Measurements from ENCODE around the gene MIEN1.
A peak's percentile ranks its signal among the peaks of the same experiment; 100 is the strongest.
"Not testable (repeated sequence)": the region's sequence is repeated elsewhere in the genome, so short reads cannot be mapped to it uniquely, and the experiment has no call there.

MIEN1 gene

GRCh38 chr17:39724731-39725130 lies 5.6 kb downstream of the MIEN1 start:
- no peak for DNase-seq
- intact Hi-C loops (cut with DNase I) = no loop called here

GRCh38 chr17:39722965-39723848 lies 7.1 kb downstream of the MIEN1 start:
- DNase-seq = no peak
- intact Hi-C loops (cut with DNase I) = no loop called here

GRCh38 chr17:39722104-39722503 lies 8.2 kb downstream of the MIEN1 start:
- intact Hi-C loops (cut with DNase I) = no loop called here
- DNase-seq = no peak

- peak in 38 of 42 donors; percentile 28 to 91 (median 69) for DNase-seq
- intact Hi-C loops (cut with DNase I) = no loop called here
Measured at GRCh38 chr17:39719563-39720355, 10.6 kb downstream of the MIEN1 start.

- intact Hi-C loops (cut with DNase I) = no loop called here
- DNase-seq = peak in 2 of 42 donors; percentile 35 to 49
Measured at GRCh38 chr17:39717660-39718059, 12.7 kb downstream of the MIEN1 start.

GRCh38 chr17:39716879-39717536 lies 13.3 kb downstream of the MIEN1 start:
- intact Hi-C loops (cut with DNase I) = no loop called here
- DNase-seq = peak in 3 of 42 donors; percentile 28 to 51 (median 40)

- intact Hi-C loops (cut with DNase I) = no loop called here
- DNase-seq = no peak
Measured at GRCh38 chr17:39716073-39716818, 14.1 kb downstream of the MIEN1 start.

GRCh38 chr17:39715375-39716072 lies 14.8 kb downstream of the MIEN1 start:
- no peak for DNase-seq
- intact Hi-C loops (cut with DNase I) = no loop called here

GRCh38 chr17:39714234-39714633 lies 16.1 kb downstream of the MIEN1 start:
- intact Hi-C loops (cut with DNase I) = no loop called here

GRCh38 chr17:39711851-39712250 lies 18.5 kb downstream of the MIEN1 start:
- intact Hi-C loops (cut with DNase I) = no loop called here
- DNase-seq = no peak

More at GRCh38 chr17:39714234-39714633, 16.1 kb downstream of the MIEN1 start:
- DNase-seq = no peak

- DNase-seq; intact Hi-C loops (cut with DNase I): not testable (repeated sequence)
Measured at GRCh38 chr17:39711071-39711470, 19.3 kb downstream of the MIEN1 start.

- intact Hi-C loops (cut with DNase I) = no loop called here
- DNase-seq = no peak
Measured at GRCh38 chr17:39709998-39710964, 20.1 kb downstream of the MIEN1 start.

- DNase-seq = no peak
- intact Hi-C loops (cut with DNase I) = no loop called here
Measured at GRCh38 chr17:39709319-39709997, 20.9 kb downstream of the MIEN1 start.

- DNase-seq = no peak
Measured at GRCh38 chr17:39706921-39707337, 23.4 kb downstream of the MIEN1 start.

GRCh38 chr17:39706383-39706782 lies 23.9 kb downstream of the MIEN1 start:
- DNase-seq = no peak
- intact Hi-C loops (cut with DNase I) = no loop called here

More at GRCh38 chr17:39706921-39707337, 23.4 kb downstream of the MIEN1 start:
- intact Hi-C loops (cut with DNase I) = no loop called here

- intact Hi-C loops (cut with DNase I) = no loop called here
- no peak for DNase-seq
Measured at GRCh38 chr17:39705786-39706348, 24.5 kb downstream of the MIEN1 start.
